ENCODE results near the gene OTUD4.

GRCh38 chr4:145090380-145090779 lies 90.0 kb downstream of the OTUD4 start:
- no peak for TF ChIP-seq EZH2 (IDR thresholded peaks at IDR 0.05; ENCODE audit: insufficient read depth, low read length)
- TF ChIP-seq CTCF (IDR thresholded peaks at IDR 0.05; ENCODE audit: insufficient read depth, low read depth, low read length), result no peak
